ENCODE data around the gene ADAM10. TPM values are rescaled to one million over a fixed set of nuclear protein-coding genes. Genes with fewer than 3 reads are reported as not detected.

The ADAM10 gene
- total RNA-seq, 1 donor from 2014 or later, result 243 TPM

DNA sequence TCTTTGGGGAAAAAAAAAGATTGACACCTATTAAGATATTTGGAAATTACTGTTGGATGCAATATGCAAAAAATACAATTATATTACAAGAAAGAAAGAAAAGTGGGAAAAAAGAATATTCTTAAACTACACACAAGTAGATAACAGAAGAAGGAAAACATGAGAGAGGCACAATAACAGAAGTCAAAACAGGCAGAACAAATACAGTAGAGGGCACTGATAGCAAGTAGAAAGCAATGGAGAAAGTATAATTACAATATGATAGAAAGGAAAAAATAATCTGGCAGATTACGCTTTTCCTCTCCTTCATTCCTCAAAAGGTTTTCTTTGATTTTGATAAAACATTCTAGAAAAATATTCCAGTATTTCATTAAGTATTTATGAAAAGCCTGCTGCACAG is 72.1 kb downstream of the ADAM10 start:
- H3K9me3 Mint-ChIP-seq (ENCODE audit: unreplicated experiment), result no peaks in the 10 kb centered on the region
- no peak for FAIRE-seq

DNA sequence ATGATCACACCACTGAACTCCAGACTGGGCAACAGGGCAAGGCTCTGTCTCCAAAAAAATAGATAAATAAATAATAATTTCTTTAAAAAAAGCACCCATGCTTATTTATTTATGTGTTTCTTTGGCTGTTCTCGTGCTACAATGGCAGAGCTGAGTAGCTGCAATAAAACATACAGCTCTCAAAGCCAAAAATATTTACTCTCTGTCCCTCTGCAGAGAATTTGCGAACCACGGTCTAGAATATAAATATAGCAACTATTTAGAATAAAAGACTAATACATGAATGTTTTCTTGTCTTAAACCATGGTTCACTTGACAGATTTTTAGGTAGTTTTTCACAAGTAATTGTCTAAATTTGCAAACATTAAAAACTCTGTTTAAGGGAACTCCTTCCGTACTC is 72.7 kb downstream of the ADAM10 start:
- no peak for FAIRE-seq
- H3K4me1 Mint-ChIP-seq (ENCODE audit: low read depth, unreplicated experiment), result peaks cover 6% of the 10 kb centered on the region
- H3K9me3 Mint-ChIP-seq (ENCODE audit: unreplicated experiment), result no peaks in the 10 kb centered on the region

More for the DNA sequence above, 72.1 kb downstream of the ADAM10 start:
- Histone ChIP-seq H3K4me2 (ENCODE audit: low read length) (no peak overlapping the region), H3K9ac (ENCODE audit: low read length) (no peak overlapping the region), H3K79me2 (ENCODE audit: insufficient read depth, low read length) (peaks cover 15% of the 10 kb centered on the region), H4K20me1 (ENCODE audit: insufficient read depth, low read length) (peaks cover 16% of the 10 kb centered on the region), H3K27ac (ENCODE audit: low read depth, low read length) (no peak overlapping the region), H3K27me3 (ENCODE audit: insufficient read depth, low read length) (no peaks in the 10 kb centered on the region), H3K4me3 (ENCODE audit: insufficient read depth, low read depth, low read length) (no peak overlapping the region), H2AFZ (ENCODE audit: low read depth, low read length) (no peak overlapping the region), H3K4me1 (ENCODE audit: insufficient read depth, low read length) (no peaks in the 10 kb centered on the region), H3K36me3 (ENCODE audit: insufficient read depth, low read length) (peaks cover 2% of the 10 kb centered on the region), H3K9me3 (ENCODE audit: insufficient read depth, low read depth, low read length) (no peaks in the 10 kb centered on the region)
- H3K27ac Mint-ChIP-seq (ENCODE audit: unreplicated experiment), result no peak overlapping the region
- H3K4me3 Mint-ChIP-seq (ENCODE audit: unreplicated experiment), result no peak overlapping the region
- TF ChIP-seq CTCF (IDR thresholded peaks at IDR 0.05; ENCODE audit: insufficient read depth, low read depth, low read length) (no peak), EZH2 (IDR thresholded peaks at IDR 0.05; ENCODE audit: insufficient read depth, low read length) (no peak)
- no peak for DNase-seq (ENCODE audit: low read depth)
- no peaks in the 10 kb centered on the region for H3K27me3 Mint-ChIP-seq (ENCODE audit: low read depth, unreplicated experiment)
- peaks cover 2% of the 10 kb centered on the region for H3K36me3 Mint-ChIP-seq (ENCODE audit: low read depth, unreplicated experiment)
- peaks cover 3% of the 10 kb centered on the region for H3K4me1 Mint-ChIP-seq (ENCODE audit: low read depth, unreplicated experiment)

More for the DNA sequence above, 72.7 kb downstream of the ADAM10 start:
- no peak for TF ChIP-seq CTCF (IDR thresholded peaks at IDR 0.05; ENCODE audit: insufficient read depth, low read depth, low read length)
- TF ChIP-seq EZH2 (IDR thresholded peaks at IDR 0.05; ENCODE audit: insufficient read depth, low read length), result no peak
- H3K4me3 Mint-ChIP-seq (ENCODE audit: unreplicated experiment), result no peak overlapping the region
- Histone ChIP-seq H3K36me3 (ENCODE audit: insufficient read depth, low read length) (peaks cover 2% of the 10 kb centered on the region), H3K4me2 (ENCODE audit: low read length) (no peak overlapping the region), H4K20me1 (ENCODE audit: insufficient read depth, low read length) (peaks cover 16% of the 10 kb centered on the region), H3K27me3 (ENCODE audit: insufficient read depth, low read length) (no peaks in the 10 kb centered on the region), H3K79me2 (ENCODE audit: insufficient read depth, low read length) (peaks cover 15% of the 10 kb centered on the region), H3K4me3 (ENCODE audit: insufficient read depth, low read depth, low read length) (no peak overlapping the region), H2AFZ (ENCODE audit: low read depth, low read length) (no peak overlapping the region), H3K4me1 (ENCODE audit: insufficient read depth, low read length) (no peaks in the 10 kb centered on the region), H3K27ac (ENCODE audit: low read depth, low read length) (no peak overlapping the region), H3K9me3 (ENCODE audit: insufficient read depth, low read depth, low read length) (no peaks in the 10 kb centered on the region), H3K9ac (ENCODE audit: low read length) (no peak overlapping the region)
- no peaks in the 10 kb centered on the region for H3K27me3 Mint-ChIP-seq (ENCODE audit: low read depth, unreplicated experiment)
- peaks cover 2% of the 10 kb centered on the region for H3K36me3 Mint-ChIP-seq (ENCODE audit: low read depth, unreplicated experiment)
- no peak for DNase-seq (ENCODE audit: low read depth)
- H3K27ac Mint-ChIP-seq (ENCODE audit: unreplicated experiment), result no peak overlapping the region
